Dermis blood vessel endothelial cell (primary cell): ENCODE results near the gene SERPINH1. TPM values are rescaled to one million over a fixed set of nuclear protein-coding genes. Genes with fewer than 3 reads are reported as not detected.
A peak's percentile ranks its signal among the peaks of the same experiment; 100 is the strongest.

Experiments
- DNase-seq: peaks from one replicate; pipeline ENCODE4 v3.0.0; 2010
- total RNA-seq: library from RNA; depleted of rRNA; stranded (reverse); fragments of >200 nt; gene quantifications from 2 replicates; pipeline ENCODE4 v1.2.3, GENCODE V29; 2014

SERPINH1 gene
- total RNA-seq, 1 donor from 2014 or later: 552 TPM

DNA sequence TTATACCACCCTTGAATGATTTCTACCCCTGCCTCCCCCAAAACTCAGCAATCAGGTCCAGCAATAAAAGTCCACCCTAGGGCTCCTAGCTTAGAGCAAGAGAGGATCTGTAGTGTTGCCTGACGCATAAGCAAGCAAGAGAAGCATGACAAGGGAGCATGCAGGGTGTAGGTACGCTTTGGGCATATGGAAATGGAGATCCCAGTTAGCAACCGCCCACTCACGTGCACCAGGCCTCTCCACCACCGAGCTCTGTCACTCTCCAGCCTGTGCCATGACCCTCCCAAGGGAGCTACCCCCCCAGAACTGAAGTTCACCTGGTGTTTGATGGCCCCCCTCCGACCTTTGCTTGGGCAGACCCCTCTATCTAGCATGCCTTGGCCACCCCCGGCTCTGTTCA is 39.4 kb downstream of the SERPINH1 start:
- no peak for DNase-seq

DNA sequence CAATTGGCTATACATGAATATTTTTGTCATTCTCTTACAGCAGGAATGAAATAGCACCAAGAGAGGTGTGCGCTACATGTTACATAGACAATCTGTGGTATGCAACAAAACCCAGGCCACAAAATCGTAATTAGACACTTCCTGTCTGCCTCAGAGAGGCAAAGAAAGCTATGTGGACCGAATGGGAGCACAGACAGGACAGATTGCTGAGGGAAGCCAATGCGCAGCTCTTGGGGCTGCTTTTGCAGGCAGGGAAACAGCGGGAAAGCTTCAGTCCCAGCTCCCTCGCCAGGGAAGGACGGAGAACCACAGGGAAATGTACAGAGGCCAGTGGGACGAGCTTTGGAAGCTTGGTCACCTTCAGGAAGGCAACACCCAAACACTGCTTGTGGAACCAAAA is 40.9 kb downstream of the SERPINH1 start:
- DNase-seq: peak; percentile 32

DNA sequence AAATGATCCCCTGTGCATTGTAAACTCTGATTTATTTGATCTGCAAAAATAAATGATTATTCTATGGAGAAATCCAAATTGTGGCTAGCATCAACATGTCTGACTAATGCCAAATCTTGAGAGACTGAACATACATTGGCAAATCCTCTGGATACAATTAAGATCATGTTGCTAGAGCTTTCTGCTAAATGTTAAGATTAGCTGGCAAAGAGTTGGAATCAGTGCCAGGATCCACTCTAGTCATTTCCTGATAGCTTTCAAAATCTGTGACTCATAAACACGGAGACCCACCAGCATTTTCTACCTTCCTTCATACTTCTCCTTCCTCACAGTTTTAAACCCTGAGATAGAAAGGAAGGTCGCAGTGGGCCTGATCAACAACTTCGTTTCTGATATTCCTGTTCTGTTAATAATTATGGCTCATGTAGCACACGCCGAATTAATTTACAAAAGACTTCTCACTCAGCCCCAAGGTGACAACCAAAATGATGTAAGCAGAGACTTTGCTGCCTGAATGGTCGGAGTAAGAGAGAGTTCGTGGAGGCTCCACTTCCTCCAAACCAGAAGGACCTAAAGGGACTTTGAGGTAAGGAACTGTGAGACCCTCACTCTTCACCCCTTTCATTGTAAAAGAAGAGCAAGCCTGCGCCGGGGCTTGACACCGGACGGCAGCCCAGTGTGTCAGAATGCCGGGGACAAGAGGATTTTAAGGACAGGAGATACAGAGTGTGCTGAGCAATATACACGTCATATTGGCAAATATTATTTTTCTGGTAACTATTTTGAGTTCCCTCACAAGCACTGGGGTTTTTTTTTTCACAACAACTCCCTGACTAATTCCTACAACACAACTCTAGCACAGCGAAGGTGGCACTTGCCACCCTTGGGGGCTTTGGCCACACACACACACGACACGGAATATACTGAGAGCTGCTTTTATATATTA is 42.0 kb downstream of the SERPINH1 start:
- peak; percentile 84 for DNase-seq

DNA sequence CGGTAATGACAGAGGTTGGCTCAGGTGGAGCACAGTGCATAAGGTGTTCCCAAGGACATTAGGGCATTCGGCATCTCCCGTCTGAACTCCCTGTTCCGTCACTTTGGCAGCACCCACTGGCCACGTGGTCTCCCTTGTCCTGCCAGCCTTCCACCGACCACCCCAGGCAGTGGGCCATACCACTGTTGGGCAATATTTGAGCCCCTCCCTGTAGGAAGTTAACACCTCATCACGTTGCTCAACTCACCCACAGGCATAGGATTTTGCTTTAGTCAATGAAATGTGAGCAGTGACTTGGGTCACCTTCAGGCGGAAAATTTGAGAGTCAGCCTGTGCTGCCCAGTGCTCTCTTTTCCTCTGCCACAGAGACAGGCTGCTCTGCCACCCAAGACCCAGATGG is 44.0 kb downstream of the SERPINH1 start:
- DNase-seq: no peak

DNA sequence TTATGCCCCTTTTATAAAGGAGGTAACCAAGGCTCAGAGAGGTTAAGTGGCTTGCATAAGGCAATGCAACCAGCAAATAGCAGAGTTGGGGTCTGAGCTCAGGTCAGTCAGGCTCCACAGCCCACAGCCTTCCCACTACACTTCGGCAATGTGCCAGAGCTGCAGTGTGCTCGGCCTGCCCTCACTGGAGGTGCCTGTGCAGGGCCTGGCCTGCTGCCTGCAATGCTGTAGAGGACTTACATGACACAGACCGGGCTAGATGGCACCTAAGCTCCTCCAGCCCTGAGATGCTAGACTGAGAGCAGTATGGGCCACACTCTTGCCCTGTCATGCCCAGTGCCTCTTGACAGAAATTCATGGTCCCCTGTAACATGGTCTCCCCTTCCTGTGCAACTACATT is 49.8 kb downstream of the SERPINH1 start:
- DNase-seq: no peak

DNA sequence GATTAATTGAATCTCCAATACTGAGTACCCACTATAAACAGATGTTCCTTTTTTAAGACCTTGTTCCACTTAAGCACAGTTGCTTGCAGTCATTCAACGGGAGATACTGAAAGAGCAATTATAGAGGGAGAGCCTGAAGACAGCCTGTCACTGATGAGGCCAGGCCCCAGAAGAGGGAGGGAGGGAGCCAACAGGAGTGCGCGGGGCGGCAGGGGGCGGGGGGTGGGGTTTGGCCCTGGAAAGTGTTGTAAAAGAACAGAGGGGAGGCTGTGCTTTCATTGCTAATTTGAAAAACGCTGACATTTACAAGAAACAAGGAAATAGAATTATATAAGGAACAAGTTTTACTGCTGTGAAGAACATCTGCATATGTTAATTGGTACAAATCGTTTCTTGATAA is 53.7 kb downstream of the SERPINH1 start:
- DNase-seq: no peak

DNA sequence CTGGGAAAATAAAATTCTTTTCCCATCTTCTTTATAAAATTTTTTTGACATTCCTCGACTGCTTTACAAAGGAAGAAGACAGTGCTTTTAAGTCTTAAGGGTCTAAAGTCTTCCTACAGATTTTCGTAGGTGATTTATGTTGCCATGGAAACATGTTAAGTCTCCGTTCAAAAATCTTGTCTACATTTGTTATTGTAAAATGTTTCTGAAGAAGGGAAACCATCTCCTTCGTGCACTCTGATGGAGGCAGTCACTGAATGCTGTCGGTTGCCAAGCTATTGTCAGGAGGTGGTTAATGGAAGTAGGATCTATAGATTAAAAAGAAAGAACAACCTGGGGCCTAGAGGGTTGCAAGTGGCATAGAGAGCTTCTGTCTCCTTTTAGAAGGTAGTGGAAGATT is 54.2 kb downstream of the SERPINH1 start:
- no peak for DNase-seq

Other genes with a start within 250 kb of the SERPINH1 start
- 223 and 280 TPM in 2 replicates for gene ARRB1, start 210.6 kb upstream of the SERPINH1 start, total RNA-seq
- gene RPS3, start 162.7 kb upstream of the SERPINH1 start, total RNA-seq: 2,018 and 2,797 TPM in 2 replicates
- gene KLHL35, start 129.1 kb upstream of the SERPINH1 start, total RNA-seq: 0.85 and 1.5 TPM in 2 replicates
- 37.4 and 40.7 TPM in 2 replicates for gene GDPD5, start 36.3 kb upstream of the SERPINH1 start, total RNA-seq
- gene MAP6, start 106.8 kb downstream of the SERPINH1 start, total RNA-seq: 0.14 and 0.51 TPM in 2 replicates
- gene MOGAT2, start 155.6 kb downstream of the SERPINH1 start, total RNA-seq: not detected in 2 replicates
- gene DGAT2, start 206.5 kb downstream of the SERPINH1 start, total RNA-seq: 0.68 and 2.1 TPM in 2 replicates